ENCODE results near the gene PTPRO. TPM values are rescaled to one million over a fixed set of nuclear protein-coding genes. Genes with fewer than 3 reads are reported as not detected.

The PTPRO gene
- total and polyA plus RNA-seq, 10 of the 15 experiments (the other 5 are each of a cell fraction or from before 2014, with no cell fraction given), result 1.2 to 5.3 (median 3.5) TPM

- RAD21 ChIA-PET (ENCODE audit: unreplicated experiment), result no interaction called here
- SMC1A ChIA-PET (ENCODE audit: uncharacterized antibody, unreplicated experiment), result no interaction called here
- H3K4me2 ChIP-seq (ENCODE audit: control insufficient read depth, insufficient read depth), result no peak overlapping the region
- ATAC-seq (no peak), FAIRE-seq (no peak), DNase-seq (ENCODE audit: low read depth, low spot score) (no peak)
- H3K36me3 ChIP-seq (ENCODE audit: control insufficient read depth in 2 of 2, insufficient read depth in 2 of 2, low read length in 1 of 2), result no peaks in the 10 kb centered on the region
- H3K4me1 ChIP-seq (ENCODE audit: control insufficient read depth, insufficient read depth, low read length), result no peaks in the 10 kb centered on the region
- H3K27me3 ChIP-seq (replicated peaks in 1 of 2; ENCODE audit: control insufficient read depth in 2 of 2, insufficient read depth in 2 of 2, low read length in 1 of 2), result no peaks in the 10 kb centered on the region
- H3K4me3 ChIP-seq, result no peak overlapping the region
- TF ChIP-seq ATF7 (IDR thresholded peaks at IDR 0.05; ENCODE audit: low read depth) (no peak), ELK1 (IDR thresholded peaks at IDR 0.05; ENCODE audit: low read depth, low read length) (no peak), WRNIP1 (IDR thresholded peaks at IDR 0.05; ENCODE audit: borderline replicate concordance, low read depth, low read length) (no peak), ESRRA (IDR thresholded peaks at IDR 0.05; ENCODE audit: low read length) (no peak), LARP7 (IDR thresholded peaks at IDR 0.05) (no peak), NFYB (IDR thresholded peaks at IDR 0.05; ENCODE audit: insufficient read depth, low read depth, low read length) (no peak), CHD4 (IDR thresholded peaks at IDR 0.05) (no peak), EP300 (IDR thresholded peaks at IDR 0.05; ENCODE audit: borderline replicate concordance in 1 of 2, control insufficient read depth in 1 of 2, low read depth in 2 of 2, low read length in 2 of 2) (no peak), EED (IDR thresholded peaks at IDR 0.05; ENCODE audit: low read depth) (no peak), HDAC6 (IDR thresholded peaks at IDR 0.05; ENCODE audit: unreplicated experiment) (no peak)
- TF ChIP-seq, protein P1, sequence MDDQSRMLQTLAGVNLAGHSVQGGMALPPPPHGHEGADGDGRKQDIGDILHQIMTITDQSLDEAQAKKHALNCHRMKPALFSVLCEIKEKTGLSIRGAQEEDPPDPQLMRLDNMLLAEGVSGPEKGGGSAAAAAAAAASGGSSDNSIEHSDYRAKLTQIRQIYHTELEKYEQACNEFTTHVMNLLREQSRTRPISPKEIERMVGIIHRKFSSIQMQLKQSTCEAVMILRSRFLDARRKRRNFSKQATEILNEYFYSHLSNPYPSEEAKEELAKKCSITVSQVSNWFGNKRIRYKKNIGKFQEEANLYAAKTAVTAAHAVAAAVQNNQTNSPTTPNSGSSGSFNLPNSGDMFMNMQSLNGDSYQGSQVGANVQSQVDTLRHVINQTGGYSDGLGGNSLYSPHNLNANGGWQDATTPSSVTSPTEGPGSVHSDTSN (IDR thresholded peaks at IDR 0.05; ENCODE audit: insufficient replicate concordance, low read depth, low read length), result no peak
- TF ChIP-seq, protein P2, sequence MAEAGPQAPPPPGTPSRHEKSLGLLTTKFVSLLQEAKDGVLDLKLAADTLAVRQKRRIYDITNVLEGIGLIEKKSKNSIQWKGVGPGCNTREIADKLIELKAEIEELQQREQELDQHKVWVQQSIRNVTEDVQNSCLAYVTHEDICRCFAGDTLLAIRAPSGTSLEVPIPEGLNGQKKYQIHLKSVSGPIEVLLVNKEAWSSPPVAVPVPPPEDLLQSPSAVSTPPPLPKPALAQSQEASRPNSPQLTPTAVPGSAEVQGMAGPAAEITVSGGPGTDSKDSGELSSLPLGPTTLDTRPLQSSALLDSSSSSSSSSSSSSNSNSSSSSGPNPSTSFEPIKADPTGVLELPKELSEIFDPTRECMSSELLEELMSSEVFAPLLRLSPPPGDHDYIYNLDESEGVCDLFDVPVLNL (IDR thresholded peaks at IDR 0.05; ENCODE audit: low read depth, low read length), result no peak
- TF ChIP-seq, protein P3, sequence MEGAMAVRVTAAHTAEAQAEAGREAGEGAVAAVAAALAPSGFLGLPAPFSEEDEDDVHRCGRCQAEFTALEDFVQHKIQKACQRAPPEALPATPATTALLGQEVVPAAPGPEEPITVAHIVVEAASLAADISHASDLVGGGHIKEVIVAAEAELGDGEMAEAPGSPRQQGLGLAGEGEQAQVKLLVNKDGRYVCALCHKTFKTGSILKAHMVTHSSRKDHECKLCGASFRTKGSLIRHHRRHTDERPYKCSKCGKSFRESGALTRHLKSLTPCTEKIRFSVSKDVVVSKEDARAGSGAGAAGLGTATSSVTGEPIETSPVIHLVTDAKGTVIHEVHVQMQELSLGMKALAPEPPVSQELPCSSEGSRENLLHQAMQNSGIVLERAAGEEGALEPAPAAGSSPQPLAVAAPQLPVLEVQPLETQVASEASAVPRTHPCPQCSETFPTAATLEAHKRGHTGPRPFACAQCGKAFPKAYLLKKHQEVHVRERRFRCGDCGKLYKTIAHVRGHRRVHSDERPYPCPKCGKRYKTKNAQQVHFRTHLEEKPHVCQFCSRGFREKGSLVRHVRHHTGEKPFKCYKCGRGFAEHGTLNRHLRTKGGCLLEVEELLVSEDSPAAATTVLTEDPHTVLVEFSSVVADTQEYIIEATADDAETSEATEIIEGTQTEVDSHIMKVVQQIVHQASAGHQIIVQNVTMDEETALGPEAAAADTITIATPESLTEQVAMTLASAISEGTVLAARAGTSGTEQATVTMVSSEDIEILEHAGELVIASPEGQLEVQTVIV (IDR thresholded peaks at IDR 0.05; ENCODE audit: borderline replicate concordance, partially characterized antibody), result no peak
- no peaks in the 10 kb centered on the region for H3K9me3 ChIP-seq (replicated peaks; ENCODE audit: control insufficient read depth, insufficient read depth, low read length)
- BruUV-seq (replicated peaks), result no TSS peak
- H3K9ac ChIP-seq (ENCODE audit: control insufficient read depth, insufficient read depth, low read length), result no peak overlapping the region
- H3K27ac ChIP-seq (ENCODE audit: control insufficient read depth, insufficient read depth), result no peak overlapping the region
- H4K20me1 ChIP-seq (ENCODE audit: control insufficient read depth, insufficient read depth), result no peaks in the 10 kb centered on the region
- POLR2A ChIA-PET, result no interaction called here
- in situ Hi-C loops (cut with MboI) (no loop called here), intact Hi-C loops (cut with micrococcal nuclease; ENCODE audit: unreplicated experiment) (no loop called here)
- CTCF ChIA-PET, result no interaction called here
- no peak overlapping the region for H2AFZ ChIP-seq (ENCODE audit: control insufficient read depth, low read depth, low read length)
- H3K79me2 ChIP-seq (ENCODE audit: control insufficient read depth, insufficient read depth, low read length), result no peaks in the 10 kb centered on the region
Observed at GRCh38 chr12:15393995-15394394, 71.7 kb downstream of the PTPRO start.

Data from GM12878 (cell line).